ENCODE measurements around the gene ASMTL.

GRCh38 chrX:1380672-1381233 lies 72.0 kb downstream of the ASMTL start:
- TF ChIP-seq CTCF (optimal IDR thresholded peaks at IDR 0.05 in 1 of 3, IDR thresholded peaks at IDR 0.05 in 1 of 3, conservative IDR thresholded peaks at IDR 0.05 in 1 of 3; ENCODE audit: extremely low read depth in 1 of 3, insufficient read depth in 2 of 3, low read length in 3 of 3) = no peak
- TF ChIP-seq EZH2 (IDR thresholded peaks at IDR 0.05; ENCODE audit: low read length) = no peak
